A549 treated with AZD9567 at 1 μM for 4 hours (cell line): ENCODE results near the gene CAMTA1. TPM values are rescaled to one million over a fixed set of nuclear protein-coding genes. Genes with fewer than 3 reads are reported as not detected.

Experiments
- total RNA-seq: library from RNA; stranded (reverse); fragments of 200-300 nt; extraction: Qiagen RNA extraction; gene quantifications from 5 replicates; pipeline ENCODE4 v1.2.3, GENCODE V29; 2022; ENCODE audit not compliant: insufficient read depth

CAMTA1 gene, protein sequence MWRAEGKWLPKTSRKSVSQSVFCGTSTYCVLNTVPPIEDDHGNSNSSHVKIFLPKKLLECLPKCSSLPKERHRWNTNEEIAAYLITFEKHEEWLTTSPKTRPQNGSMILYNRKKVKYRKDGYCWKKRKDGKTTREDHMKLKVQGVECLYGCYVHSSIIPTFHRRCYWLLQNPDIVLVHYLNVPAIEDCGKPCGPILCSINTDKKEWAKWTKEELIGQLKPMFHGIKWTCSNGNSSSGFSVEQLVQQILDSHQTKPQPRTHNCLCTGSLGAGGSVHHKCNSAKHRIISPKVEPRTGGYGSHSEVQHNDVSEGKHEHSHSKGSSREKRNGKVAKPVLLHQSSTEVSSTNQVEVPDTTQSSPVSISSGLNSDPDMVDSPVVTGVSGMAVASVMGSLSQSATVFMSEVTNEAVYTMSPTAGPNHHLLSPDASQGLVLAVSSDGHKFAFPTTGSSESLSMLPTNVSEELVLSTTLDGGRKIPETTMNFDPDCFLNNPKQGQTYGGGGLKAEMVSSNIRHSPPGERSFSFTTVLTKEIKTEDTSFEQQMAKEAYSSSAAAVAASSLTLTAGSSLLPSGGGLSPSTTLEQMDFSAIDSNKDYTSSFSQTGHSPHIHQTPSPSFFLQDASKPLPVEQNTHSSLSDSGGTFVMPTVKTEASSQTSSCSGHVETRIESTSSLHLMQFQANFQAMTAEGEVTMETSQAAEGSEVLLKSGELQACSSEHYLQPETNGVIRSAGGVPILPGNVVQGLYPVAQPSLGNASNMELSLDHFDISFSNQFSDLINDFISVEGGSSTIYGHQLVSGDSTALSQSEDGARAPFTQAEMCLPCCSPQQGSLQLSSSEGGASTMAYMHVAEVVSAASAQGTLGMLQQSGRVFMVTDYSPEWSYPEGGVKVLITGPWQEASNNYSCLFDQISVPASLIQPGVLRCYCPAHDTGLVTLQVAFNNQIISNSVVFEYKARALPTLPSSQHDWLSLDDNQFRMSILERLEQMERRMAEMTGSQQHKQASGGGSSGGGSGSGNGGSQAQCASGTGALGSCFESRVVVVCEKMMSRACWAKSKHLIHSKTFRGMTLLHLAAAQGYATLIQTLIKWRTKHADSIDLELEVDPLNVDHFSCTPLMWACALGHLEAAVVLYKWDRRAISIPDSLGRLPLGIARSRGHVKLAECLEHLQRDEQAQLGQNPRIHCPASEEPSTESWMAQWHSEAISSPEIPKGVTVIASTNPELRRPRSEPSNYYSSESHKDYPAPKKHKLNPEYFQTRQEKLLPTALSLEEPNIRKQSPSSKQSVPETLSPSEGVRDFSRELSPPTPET (N-terminal part only)
- total RNA-seq, result 42.6 to 68.9 TPM (median 63.6 TPM) in 5 replicates

DNA sequence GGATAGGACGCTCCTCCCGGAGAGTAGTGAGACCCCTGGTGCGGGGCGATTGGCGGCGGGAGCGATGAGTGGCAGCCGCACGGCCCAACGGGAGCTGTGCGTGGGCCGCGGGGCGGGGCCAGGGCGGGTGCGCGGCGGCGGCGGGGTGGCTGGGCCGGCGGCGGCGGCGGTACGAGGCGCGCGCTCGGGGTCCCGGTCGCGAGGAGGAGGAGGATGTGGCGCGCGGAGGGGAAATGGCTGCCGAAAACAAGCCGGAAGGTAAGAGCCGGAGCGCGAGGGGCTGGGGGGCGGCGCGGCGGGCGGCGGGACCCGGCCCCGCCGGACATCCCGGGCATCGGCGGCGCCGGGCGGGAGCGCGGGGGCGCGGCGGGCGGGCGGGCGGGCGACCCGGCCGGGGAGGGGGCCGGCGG is at the start of gene CAMTA1:
TSS of gene CAMTA1 (plus strand) at position 137 of the 410 bp plus-strand sequence. CDS start at position 214, 77 bp downstream.

GRCh38 chr1:7770997-7771822 is 986.0 kb downstream of the CAMTA1 start, which contains the start of gene VAMP3:
TSS of gene VAMP3 (plus strand) at chr1:7771296. CDS start at chr1:7771384, 88 bp downstream.

DNA sequence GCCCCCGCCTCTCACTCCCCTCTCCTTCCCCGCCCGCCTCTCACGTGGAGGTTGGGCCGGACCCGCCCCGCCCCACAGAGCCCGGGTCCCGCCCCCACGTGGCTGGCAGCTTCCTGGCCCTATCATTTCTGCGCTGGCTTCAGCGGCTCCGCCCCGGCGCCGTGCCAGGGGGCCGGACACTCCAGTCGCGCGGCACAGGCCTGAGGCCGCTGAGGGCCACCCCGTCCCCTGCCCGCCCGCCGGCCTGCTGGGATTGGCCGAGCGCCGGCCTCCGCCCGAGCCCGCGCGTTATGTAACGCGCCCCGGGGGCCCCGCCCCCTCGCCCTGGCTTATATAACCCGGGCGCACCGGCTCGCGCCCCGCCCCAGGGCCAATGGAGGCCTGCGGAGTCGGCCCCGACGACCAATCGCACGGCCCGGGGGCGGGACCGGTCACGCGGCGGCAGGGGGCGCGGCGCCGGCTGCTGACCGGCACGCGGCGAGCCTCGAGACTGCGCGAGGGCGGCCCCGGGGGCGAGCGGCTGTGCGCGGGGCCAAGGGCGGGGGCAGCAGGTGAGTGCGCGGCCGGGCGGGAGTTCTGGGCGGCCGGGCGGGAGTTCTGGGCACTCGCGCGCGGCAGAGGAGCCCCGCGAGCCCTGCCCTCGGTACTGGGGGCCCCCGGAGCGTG is 998.7 kb downstream of the CAMTA1 start, which contains the start of gene PER3:
TSS of gene PER3 (plus strand) at position 466 of the 666 bp plus-strand sequence. CDS start 587 bp downstream, outside the sequence.

Other genes starting within 250 kb of the CAMTA1 start
- gene NOL9, start 230.9 kb upstream of the CAMTA1 start, total RNA-seq, result 3.9 to 8.0 TPM (median 4.6 TPM) in 5 replicates
- 0.02 TPM in 1 of 5 replicates, not detected in the others for gene TAS1R1, start 230.1 kb upstream of the CAMTA1 start, total RNA-seq
- 16.0 to 20.7 TPM (median 18.8 TPM) in 5 replicates for gene ZBTB48, start 205.5 kb upstream of the CAMTA1 start, total RNA-seq
- gene KLHL21, start 182.6 kb upstream of the CAMTA1 start, total RNA-seq, result 18.9 to 28.2 TPM (median 21.7 TPM) in 5 replicates
- 7.4 to 10.6 TPM (median 9.1 TPM) in 5 replicates for gene PHF13, start 171.7 kb upstream of the CAMTA1 start, total RNA-seq
- gene THAP3, start 160.6 kb upstream of the CAMTA1 start, total RNA-seq, result 17.1 to 20.6 TPM (median 19.0 TPM) in 5 replicates
- 30.5 to 83.5 TPM (median 32.3 TPM) in 5 replicates for gene DNAJC11, start 83.6 kb upstream of the CAMTA1 start, total RNA-seq